Karpas-422 (cell line): Measurements from ENCODE around the gene USP24. TPM values are rescaled to one million over a fixed set of nuclear protein-coding genes. Genes with fewer than 3 reads are reported as not detected.

Experiments
- DNase-seq: peaks from one replicate; pipeline ENCODE4 v3.0.0-alpha.2; 2015
- H2AFZ ChIP-seq: fragments of 200-600 bp; sonication (generic); 2 replicates; pipeline ENCODE4 v1.6.1; 2014; ENCODE audit warnings: antibody characterized with exemption, low read length, mixed read lengths
- H3K27ac ChIP-seq: fragments of 200-600 bp; sonication (generic); 2 replicates; pipeline ENCODE4 v1.5.1; 2014; ENCODE audit warnings: mild to moderate bottlenecking, low read length, moderate library complexity
- H3K27me3 ChIP-seq: fragments of 200-600 bp; sonication (generic); 2 replicates; pipeline ENCODE4 v1.6.1; 2014; ENCODE audit warnings: low read length, mixed read lengths
- H3K36me3 ChIP-seq: fragments of 200-600 bp; sonication (generic); 2 replicates; pipeline ENCODE4 v1.6.1; 2014; ENCODE audit warnings: low read length, mixed read lengths; ENCODE audit not compliant: insufficient read depth
- H3K4me1 ChIP-seq: fragments of 200-600 bp; sonication (generic); 2 replicates; pipeline ENCODE4 v1.6.1; 2014; ENCODE audit warnings: mild to moderate bottlenecking, low read length, mixed read lengths
- H3K4me2 ChIP-seq: fragments of 200-600 bp; sonication (generic); 2 replicates; pipeline ENCODE4 v1.6.1; 2014; ENCODE audit warnings: low read length, low read depth, mild to moderate bottlenecking; ENCODE audit not compliant: poor library complexity, severe bottlenecking
- H3K4me3 ChIP-seq: fragments of 200-600 bp; sonication (generic); 2 replicates; pipeline ENCODE4 v1.5.1; 2014; ENCODE audit warnings: mild to moderate bottlenecking, antibody characterized with exemption, low read length, mixed read lengths
- H3K79me2 ChIP-seq: fragments of 200-600 bp; sonication (generic); 2 replicates; pipeline ENCODE4 v1.6.1; 2014; ENCODE audit warnings: mild to moderate bottlenecking, low read length, mixed read lengths
- H3K9ac ChIP-seq: fragments of 200-600 bp; sonication (generic); 2 replicates; pipeline ENCODE4 v1.6.0; 2014; ENCODE audit warnings: low read length
- H3K9me2 ChIP-seq: fragments of 200-600 bp; sonication (generic), shearing (Covaris generic); replicated peaks from 2 replicates; pipeline ENCODE4 v1.6.0; 2014; ENCODE audit warnings: mild to moderate bottlenecking, low read length, moderate library complexity; ENCODE audit not compliant: insufficient read depth
- H3K9me3 ChIP-seq: fragments of 300-700, 200-600 bp; sonication (generic); 2 replicates; pipeline ENCODE4 v1.6.1; 2014; ENCODE audit warnings: low read length, mixed read lengths
- H4K20me1 ChIP-seq: fragments of 200-600 bp; sonication (generic); 2 replicates; pipeline ENCODE4 v1.6.1; 2014; ENCODE audit warnings: mild to moderate bottlenecking, antibody characterized with exemption, low read length, low read depth; ENCODE audit not compliant: insufficient read depth
- total RNA-seq: library from RNA; depleted of rRNA; stranded (reverse); fragments of >200 nt; shearing (Covaris generic); gene quantifications from 2 replicates; pipeline ENCODE4 v1.2.3, GENCODE V29; 2014; ENCODE audit warnings: low replicate concordance

USP24 gene
- total RNA-seq, 1 experiment from 2014 or later = 89.8 TPM

DNA sequence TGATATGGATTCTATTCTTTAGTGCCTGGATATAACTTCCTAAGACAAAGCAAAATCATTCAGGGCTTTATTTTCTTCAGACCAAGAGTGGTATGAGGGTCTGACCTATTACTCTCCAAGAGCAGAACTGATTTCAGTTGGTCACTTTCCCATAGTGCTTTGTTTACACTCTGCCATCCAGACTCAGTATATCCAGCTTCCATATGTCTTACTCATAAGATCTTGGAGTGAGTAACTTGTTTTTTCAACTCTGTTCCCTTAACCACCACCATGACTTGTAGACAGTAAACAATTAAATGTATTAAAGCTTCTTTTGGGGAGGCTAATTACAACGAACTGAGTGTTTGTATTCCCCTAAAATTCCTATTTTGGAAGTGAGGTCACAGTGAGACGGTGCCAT, 83.4 kb downstream of the USP24 start:
- no peaks in the 10 kb centered on the region for H3K9me2 ChIP-seq
- H3K9ac ChIP-seq = no peak overlapping the region
- H3K36me3 ChIP-seq = peaks cover 85% of the 10 kb centered on the region
- no peaks in the 10 kb centered on the region; the same call in 1 of the 2 replicates for H3K79me2 ChIP-seq
- no peaks in the 10 kb centered on the region for H4K20me1 ChIP-seq
- H3K27ac ChIP-seq = no peak overlapping the region
- no peaks in the 10 kb centered on the region for H3K27me3 ChIP-seq
- no peak overlapping the region for H2AFZ ChIP-seq
- H3K4me3 ChIP-seq = no peak overlapping the region
- H3K4me2 ChIP-seq = no peak overlapping the region
- H3K9me3 ChIP-seq = no peaks in the 10 kb centered on the region
- no peaks in the 10 kb centered on the region for H3K4me1 ChIP-seq
- no peak for DNase-seq

DNA sequence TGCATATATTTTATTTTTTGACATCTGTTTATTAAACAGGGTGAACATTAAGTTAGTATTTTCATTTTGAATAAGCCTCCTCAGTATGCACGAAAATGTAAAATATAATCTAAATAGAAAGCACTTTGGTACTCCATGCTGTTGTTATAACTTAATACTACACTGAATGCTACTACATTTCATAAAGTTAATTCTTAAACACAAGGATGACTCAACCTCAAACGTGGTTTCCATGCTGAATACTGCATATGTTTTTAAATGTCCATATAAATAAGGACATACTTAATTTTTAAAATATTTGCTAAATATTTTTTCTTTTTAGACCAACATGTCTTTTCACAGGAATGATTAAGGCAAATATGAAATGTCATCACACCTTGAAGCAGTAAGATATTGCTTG, 83.9 kb downstream of the USP24 start:
- no peaks in the 10 kb centered on the region for H3K27me3 ChIP-seq
- no peaks in the 10 kb centered on the region for H4K20me1 ChIP-seq
- no peak overlapping the region for H2AFZ ChIP-seq
- no peaks in the 10 kb centered on the region for H3K4me1 ChIP-seq
- H3K9me3 ChIP-seq = no peaks in the 10 kb centered on the region
- H3K79me2 ChIP-seq = no peaks in the 10 kb centered on the region; the same call in 1 of the 2 replicates
- no peak overlapping the region for H3K9ac ChIP-seq
- no peaks in the 10 kb centered on the region for H3K9me2 ChIP-seq
- no peak for DNase-seq
- H3K36me3 ChIP-seq = peaks cover 80% of the 10 kb centered on the region
- no peak overlapping the region for H3K4me3 ChIP-seq
- no peak overlapping the region for H3K4me2 ChIP-seq
- no peak overlapping the region for H3K27ac ChIP-seq

DNA sequence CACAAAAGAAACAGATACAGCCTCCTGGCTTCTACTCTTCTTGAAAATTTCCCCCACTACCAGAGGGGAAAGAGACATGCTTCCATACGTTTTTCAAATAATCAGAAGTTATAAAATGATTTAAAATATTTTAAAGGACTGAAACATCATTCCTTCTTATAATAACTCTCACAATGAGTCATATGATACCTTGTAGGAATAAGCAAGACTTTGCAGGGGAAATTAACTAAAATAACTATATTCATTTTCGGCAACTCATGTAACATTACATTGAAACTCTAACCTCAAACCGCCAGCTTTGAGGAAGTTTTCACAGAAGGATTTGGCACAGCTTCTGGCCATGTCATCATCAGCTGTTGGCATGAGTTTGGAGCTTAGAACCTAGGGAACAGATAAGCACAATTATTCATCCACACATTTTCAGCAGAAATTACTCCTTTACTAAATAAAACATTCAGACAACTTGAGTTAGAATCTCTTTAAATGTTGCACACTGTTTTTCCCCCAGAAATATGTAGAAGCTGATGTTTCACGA, 85.9 kb downstream of the USP24 start:
- H3K4me1 ChIP-seq = no peaks in the 10 kb centered on the region
- H2AFZ ChIP-seq = no peak overlapping the region
- no peak overlapping the region for H3K4me2 ChIP-seq
- no peaks in the 10 kb centered on the region for H3K27me3 ChIP-seq
- H3K9ac ChIP-seq = no peak overlapping the region
- no peaks in the 10 kb centered on the region for H3K9me3 ChIP-seq
- DNase-seq = no peak
- H3K36me3 ChIP-seq = peaks cover 72% of the 10 kb centered on the region
- H3K4me3 ChIP-seq = no peak overlapping the region
- H3K79me2 ChIP-seq = no peaks in the 10 kb centered on the region; the same call in 1 of the 2 replicates
- H3K9me2 ChIP-seq = no peaks in the 10 kb centered on the region
- H4K20me1 ChIP-seq = no peaks in the 10 kb centered on the region
- no peak overlapping the region for H3K27ac ChIP-seq

DNA sequence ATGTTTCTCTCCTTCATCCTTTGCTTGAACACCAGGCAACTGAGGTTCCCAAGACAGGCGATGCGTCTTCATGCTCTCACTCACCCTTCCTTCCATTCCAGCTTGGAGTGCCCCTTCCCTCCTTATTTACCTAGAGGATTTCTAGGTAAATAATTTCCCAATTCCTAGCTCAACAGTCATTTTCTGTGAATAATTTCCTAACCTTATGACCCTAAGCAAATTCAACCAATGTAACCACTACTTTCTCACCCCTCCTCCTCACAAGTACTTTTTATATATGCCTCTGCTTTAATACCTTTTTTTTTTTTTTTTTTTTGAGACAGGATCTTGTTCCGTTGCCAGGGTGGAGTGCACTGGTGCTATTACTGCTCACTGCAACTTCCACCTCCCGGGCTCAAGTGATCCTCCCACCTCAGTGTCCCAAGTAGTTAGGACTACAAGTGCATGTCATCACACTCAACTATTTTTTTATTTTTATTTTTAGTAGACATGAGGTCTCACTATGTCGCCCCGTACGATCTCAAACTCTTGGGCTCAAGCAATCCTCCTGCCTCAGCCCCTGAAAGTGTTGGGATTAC, 86.7 kb downstream of the USP24 start:
- H3K79me2 ChIP-seq = no peaks in the 10 kb centered on the region; the same call in 1 of the 2 replicates
- no peak for DNase-seq
- no peak overlapping the region for H3K4me3 ChIP-seq
- no peak overlapping the region for H3K4me2 ChIP-seq
- H3K27ac ChIP-seq = no peak overlapping the region
- H3K36me3 ChIP-seq = peaks cover 70% of the 10 kb centered on the region
- no peaks in the 10 kb centered on the region for H3K9me3 ChIP-seq
- no peak overlapping the region for H2AFZ ChIP-seq
- H3K9me2 ChIP-seq = no peaks in the 10 kb centered on the region
- H3K4me1 ChIP-seq = no peaks in the 10 kb centered on the region
- no peak overlapping the region for H3K9ac ChIP-seq
- no peaks in the 10 kb centered on the region for H4K20me1 ChIP-seq
- H3K27me3 ChIP-seq = no peaks in the 10 kb centered on the region

DNA sequence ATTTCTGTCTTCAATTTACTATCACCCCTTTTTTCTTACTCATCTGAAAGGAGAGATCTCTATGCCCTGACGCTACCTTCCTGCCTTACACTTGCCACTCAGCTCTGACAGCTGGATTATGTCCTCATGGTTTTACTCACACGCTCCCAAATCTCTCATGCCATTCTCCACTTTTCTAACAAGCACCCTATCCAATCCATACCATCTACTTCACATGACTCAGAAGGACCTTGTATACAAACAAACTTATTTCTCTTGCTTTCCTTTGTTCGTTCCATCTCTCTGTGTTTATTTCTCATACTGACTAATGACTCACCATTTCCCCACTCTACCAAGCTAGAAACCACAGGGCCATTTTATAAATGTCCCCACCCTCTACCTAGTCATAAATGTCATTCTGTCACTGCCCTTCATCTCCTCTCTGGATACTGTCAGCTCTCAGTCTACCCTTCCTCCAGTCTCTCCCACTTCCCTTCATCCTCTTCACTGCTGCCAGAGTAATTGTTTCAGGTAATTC, 87.3 kb downstream of the USP24 start:
- H3K27me3 ChIP-seq = no peaks in the 10 kb centered on the region
- H2AFZ ChIP-seq = no peak overlapping the region
- no peaks in the 10 kb centered on the region for H3K9me2 ChIP-seq
- no peak overlapping the region for H3K4me2 ChIP-seq
- no peak overlapping the region for H3K4me3 ChIP-seq
- H3K36me3 ChIP-seq = peaks cover 72% of the 10 kb centered on the region
- H3K79me2 ChIP-seq = no peaks in the 10 kb centered on the region; the same call in 1 of the 2 replicates
- no peaks in the 10 kb centered on the region for H3K9me3 ChIP-seq
- H3K4me1 ChIP-seq = no peaks in the 10 kb centered on the region
- no peak overlapping the region for H3K9ac ChIP-seq
- H3K27ac ChIP-seq = no peak overlapping the region
- no peaks in the 10 kb centered on the region for H4K20me1 ChIP-seq
- no peak for DNase-seq

- Histone ChIP-seq H3K79me2 (peaks cover 2% of the 10 kb centered on the region; the same call in 1 of the 2 replicates), H3K4me2 (no peak overlapping the region), H3K27me3 (no peaks in the 10 kb centered on the region), H3K9ac (no peak overlapping the region), H2AFZ (no peak overlapping the region), H3K9me3 (no peaks in the 10 kb centered on the region), H4K20me1 (no peaks in the 10 kb centered on the region), H3K4me1 (no peaks in the 10 kb centered on the region), H3K27ac (no peak overlapping the region), H3K4me3 (no peak overlapping the region), H3K36me3 (peaks cover 69% of the 10 kb centered on the region), H3K9me2 (no peaks in the 10 kb centered on the region)
- no peak for DNase-seq
Measured at GRCh38 chr1:55124470-55124869, 90.7 kb downstream of the USP24 start.

DNA sequence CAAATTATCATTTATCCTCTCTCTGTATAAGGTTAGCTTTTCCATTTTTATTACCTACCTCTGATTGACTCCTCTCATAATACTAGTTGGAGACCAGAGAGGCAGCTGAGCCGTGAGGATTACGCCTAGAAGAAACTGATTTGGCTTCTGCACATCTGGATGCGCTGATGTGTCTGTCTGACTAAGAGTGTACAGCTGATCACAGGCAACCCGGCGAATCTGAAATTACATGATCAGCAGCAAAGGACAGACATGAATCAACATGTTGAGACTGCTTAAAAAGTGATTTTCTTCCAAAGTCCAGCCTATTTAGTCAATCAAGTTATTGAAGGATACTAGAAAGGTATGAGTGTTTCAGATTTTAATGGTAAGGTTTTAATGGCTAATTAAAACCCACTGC, 94.6 kb downstream of the USP24 start:
- no peaks in the 10 kb centered on the region for H3K9me2 ChIP-seq
- no peak overlapping the region for H2AFZ ChIP-seq
- no peak overlapping the region for H3K27ac ChIP-seq
- peaks cover 75% of the 10 kb centered on the region for H3K36me3 ChIP-seq
- H3K9ac ChIP-seq = no peak overlapping the region
- DNase-seq = no peak
- H3K4me3 ChIP-seq = no peak overlapping the region
- no peaks in the 10 kb centered on the region for H3K27me3 ChIP-seq
- peaks cover 25% of the 10 kb centered on the region for H3K79me2 ChIP-seq
- no peaks in the 10 kb centered on the region for H4K20me1 ChIP-seq
- H3K4me1 ChIP-seq = no peaks in the 10 kb centered on the region
- H3K9me3 ChIP-seq = no peaks in the 10 kb centered on the region
- H3K4me2 ChIP-seq = no peak overlapping the region

DNA sequence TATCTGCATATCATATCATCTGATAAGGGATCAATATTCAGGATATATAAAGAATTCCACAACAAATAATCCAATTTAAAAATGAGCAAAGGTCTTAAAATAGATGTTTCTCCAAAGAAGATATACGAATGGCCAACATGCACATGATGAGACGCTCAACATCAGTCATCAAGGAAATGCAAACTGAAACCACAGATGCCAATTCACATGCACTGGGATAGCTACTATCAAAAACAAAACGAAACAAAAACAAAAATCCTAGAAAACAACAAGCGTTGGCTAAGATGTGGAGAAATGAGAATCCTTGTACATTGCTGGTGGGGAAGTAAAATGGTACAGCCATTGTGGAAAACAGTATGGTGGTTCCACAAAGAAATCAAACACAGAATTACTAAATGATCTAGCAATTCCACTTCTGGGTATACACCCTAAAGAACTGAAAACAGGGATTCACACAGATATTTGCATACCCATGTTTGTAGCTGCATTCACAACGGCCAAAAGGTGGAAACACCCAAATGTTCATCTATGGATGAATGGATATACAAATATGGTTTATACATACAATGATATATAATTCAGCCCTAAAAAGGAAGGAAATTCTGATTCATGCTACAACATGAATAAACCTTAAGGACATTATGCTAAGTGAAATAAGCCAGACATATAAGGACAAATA, 96.4 kb downstream of the USP24 start:
- Histone ChIP-seq H3K4me2 (no peak overlapping the region), H3K4me1 (no peaks in the 10 kb centered on the region), H3K27ac (no peak overlapping the region), H3K27me3 (no peaks in the 10 kb centered on the region), H3K4me3 (no peak overlapping the region), H4K20me1 (no peaks in the 10 kb centered on the region), H3K9me3 (no peaks in the 10 kb centered on the region), H3K9ac (no peak overlapping the region), H3K9me2 (no peaks in the 10 kb centered on the region), H2AFZ (no peak overlapping the region), H3K36me3 (peaks cover 65% of the 10 kb centered on the region), H3K79me2 (peaks cover 25% of the 10 kb centered on the region)
- DNase-seq = no peak
